ENCODE data around the gene CHKA. TPM values are rescaled to one million over a fixed set of nuclear protein-coding genes. Genes with fewer than 3 reads are reported as not detected.
A peak's percentile ranks its signal among the peaks of the same experiment; 100 is the strongest.

The CHKA gene
- polyA plus RNA-seq, 1 donor = 21.4 TPM

DNA sequence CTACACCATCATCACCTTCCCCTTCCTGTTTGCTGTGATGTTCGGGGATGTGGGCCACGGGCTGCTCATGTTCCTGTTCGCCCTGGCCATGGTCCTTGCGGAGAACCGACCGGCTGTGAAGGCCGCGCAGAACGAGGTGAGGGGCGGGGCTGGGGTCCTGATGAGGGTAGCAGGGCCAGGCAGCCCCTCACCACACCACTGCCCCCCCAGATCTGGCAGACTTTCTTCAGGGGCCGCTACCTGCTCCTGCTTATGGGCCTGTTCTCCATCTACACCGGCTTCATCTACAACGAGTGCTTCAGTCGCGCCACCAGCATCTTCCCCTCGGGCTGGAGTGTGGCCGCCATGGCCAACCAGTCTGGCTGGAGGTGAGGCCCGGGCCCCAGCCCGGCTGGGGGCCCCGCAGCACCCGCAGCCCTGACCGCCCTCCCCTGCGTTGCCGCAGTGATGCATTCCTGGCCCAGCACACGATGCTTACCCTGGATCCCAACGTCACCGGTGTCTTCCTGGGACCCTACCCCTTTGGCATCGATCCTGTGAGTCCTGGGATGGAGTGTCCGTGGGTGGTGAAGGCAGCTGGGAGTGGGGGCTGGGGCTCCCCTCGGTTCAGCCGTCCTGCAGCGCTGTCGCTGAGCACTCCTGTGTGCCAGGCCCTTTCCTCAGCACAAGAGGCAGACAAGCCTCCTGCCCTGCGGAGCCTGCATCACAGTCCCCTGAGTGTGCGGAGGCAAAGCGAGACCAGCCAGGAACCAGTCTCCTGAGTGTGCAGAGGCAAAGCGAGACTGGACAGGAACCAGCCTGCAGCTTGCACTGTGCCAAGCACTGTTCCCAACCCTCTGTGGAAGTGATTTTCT is 73.5 kb downstream of the CHKA start:
- no peak for DNase-seq (ENCODE audit: low read depth)

DNA sequence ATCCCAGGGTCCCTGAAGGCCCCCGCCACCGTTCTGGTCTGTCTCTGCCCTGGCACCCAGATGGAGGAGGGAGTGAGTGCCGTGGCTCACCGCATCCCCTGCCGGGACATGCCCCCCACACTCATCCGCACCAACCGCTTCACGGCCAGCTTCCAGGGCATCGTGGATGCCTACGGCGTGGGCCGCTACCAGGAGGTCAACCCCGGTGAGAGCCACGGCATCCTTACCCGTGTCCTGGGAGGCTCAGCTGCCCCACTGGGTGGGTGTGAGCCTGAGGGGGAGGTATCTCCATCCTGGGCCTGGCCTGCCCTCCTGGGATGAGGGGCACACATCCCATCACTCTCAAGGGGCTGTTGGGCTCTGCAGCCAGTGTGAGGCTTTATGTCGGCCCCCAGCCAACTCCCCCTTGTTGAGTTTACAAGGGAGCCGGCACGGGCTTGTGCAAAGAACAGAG is 76.3 kb downstream of the CHKA start:
- DNase-seq (ENCODE audit: low read depth) = no peak

GRCh38 chr11:68044145-68044813 is 76.9 kb downstream of the CHKA start:
- DNase-seq (ENCODE audit: low read depth) = no peak

- no peak for DNase-seq (ENCODE audit: low read depth)
These were observed 77.6 kb downstream of the CHKA start for GRCh38 chr11:68043349-68044144.

DNA sequence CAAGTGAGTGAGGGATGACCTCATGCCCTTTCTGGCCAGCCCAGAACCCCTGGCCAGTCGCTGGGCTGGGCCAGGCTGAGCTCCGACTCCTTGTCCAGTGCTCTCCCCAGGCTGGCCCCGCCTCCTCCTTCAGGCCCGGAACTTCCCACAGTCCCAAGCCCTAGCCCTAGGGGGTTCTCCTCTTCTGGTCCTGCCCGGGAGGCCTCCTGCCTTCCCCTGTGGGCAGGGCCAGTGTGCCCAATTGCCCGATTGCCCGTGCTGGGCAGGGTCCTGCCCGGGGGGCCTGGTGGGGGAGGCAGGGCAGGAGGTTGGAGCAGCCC is 78.2 kb downstream of the CHKA start:
- no peak for DNase-seq (ENCODE audit: low read depth)

DNA sequence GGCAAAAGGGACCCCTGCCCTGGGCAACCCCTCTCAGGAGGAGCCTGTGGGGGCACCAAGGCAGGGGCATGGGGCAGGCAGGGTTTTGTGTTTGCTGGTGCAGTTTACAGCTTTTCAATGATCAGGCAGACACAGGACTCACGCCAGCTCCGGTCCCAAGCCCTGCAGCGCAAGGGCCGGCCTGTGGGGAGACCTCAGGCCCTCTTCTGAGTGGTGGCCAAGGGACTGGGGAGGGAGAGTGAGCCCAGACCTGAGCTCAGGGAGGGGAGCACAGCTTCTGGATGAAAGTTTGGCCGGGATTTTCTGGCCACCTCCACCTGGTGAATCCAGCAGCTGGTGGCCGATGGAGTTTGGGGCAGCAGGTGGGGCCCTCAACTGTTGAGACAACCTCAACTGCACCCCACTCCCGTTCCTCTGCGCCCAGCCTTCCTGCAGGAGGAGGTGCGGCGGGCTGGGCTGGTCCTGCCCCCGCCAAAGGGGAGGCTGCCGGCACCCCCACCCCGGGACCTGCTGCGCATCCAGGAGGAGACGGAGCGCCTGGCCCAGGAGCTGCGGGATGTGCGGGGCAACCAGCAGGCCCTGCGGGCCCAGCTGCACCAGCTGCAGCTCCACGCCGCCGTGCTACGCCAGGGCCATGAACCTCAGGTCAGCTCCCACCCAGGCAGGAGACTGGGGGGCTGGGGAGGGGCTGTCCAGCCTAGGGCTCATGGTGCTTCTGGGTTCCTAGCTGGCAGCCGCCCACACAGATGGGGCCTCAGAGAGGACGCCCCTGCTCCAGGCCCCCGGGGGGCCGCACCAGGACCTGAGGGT is 78.8 kb downstream of the CHKA start:
- DNase-seq (ENCODE audit: low read depth) = no peak

DNA sequence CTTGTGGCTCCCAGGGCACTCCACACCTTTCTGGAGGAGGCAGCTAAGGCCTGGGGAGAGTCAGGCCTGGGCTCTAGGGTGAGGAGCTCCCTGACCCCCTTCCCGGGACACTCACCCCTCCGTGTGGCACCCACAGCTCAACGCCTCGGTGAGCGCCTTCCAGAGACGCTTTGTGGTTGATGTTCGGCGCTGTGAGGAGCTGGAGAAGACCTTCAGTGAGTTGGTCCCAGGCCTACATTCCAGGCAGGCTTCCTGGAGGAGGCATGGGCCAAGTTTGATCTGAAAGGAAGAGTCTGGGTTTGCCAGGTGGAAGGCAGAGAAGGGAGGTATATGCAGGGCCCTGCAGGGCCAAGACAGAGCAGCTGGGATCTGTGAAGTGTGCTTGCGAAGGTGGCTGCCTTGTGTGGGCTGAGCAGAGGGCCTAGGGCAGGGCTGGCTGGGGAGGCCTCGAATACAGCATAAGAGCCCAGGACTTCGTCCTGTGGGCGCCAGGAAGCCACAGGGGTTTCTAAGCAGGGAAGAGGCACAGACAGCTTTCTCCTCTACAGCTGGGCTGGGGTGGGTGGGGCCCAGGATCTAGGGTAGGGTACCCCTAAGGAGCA is 79.5 kb downstream of the CHKA start:
- no peak for DNase-seq (ENCODE audit: low read depth)

DNA sequence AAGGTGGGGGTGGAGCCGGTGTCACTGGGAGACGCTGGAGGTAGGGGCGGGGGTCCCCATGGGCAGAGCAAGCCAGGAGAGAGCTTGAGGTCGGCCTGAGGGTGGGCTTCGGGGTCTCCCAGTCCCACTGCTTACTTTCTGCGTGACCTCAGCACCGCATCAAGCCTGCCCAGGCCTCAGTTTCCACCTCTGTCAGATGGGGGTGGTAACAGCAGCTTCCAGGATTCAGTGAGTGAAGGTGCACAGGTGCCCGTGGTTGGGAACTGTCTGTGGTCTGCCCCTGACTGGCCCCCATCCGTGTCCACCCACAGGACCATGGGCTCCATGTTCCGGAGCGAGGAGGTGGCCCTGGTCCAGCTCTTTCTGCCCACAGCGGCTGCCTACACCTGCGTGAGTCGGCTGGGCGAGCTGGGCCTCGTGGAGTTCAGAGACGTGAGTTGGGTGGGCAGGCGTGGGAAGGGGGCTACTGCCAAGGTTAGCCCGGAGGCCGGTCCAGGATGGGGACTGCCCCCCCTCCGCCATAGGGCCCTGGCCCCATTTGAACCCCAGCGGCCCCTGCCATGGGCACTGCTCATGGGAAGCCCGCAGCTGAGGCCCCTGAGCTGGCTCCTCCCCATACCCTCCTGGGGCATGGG is 80.1 kb downstream of the CHKA start:
- no peak for DNase-seq (ENCODE audit: low read depth)

DNA sequence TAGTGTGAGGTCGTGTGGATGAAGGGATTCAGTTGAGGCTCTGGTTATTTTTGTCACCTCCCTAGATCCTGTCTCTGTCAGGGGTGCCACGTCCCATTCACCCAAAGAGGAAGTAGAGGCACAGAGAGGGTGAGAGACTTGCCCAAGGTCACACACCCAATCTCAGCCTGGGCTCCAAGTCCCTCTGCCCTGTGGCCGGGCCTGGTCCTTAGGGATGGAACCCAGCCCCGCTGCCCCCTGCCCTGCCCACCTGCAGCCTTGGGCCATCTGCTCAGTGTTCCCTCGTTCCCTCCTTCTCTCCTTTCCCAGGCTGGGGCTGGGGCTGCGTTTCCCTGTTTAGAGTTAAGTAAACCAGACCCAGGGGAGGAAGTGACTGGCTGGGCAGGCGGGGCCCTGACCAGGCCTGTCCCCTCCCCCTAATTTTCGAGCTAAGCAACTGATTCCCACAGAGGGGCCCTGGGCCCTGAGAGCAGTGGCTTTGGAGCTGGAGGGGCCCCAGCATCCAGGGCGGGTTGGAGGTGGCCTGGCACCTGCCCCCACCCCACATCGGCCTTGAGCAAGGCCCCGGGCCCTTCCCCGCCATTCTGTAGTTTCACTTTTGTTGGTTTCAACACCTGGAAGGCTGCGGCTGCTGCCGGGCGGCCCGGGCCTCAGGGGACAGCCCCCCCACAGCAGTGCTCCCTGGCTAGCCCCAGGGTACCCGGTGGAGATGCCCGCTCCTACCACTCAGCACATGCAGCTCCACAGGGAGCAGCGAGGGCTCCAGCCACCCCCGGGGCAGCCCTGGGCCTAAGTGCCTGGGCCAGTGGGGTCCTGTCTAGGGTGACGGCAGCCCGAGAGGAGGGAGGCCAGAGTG is 80.9 kb downstream of the CHKA start:
- DNase-seq (ENCODE audit: low read depth) = no peak

- no peak for DNase-seq (ENCODE audit: low read depth)
These were observed 81.6 kb downstream of the CHKA start for GRCh38 chr11:68039526-68040086.

DNA sequence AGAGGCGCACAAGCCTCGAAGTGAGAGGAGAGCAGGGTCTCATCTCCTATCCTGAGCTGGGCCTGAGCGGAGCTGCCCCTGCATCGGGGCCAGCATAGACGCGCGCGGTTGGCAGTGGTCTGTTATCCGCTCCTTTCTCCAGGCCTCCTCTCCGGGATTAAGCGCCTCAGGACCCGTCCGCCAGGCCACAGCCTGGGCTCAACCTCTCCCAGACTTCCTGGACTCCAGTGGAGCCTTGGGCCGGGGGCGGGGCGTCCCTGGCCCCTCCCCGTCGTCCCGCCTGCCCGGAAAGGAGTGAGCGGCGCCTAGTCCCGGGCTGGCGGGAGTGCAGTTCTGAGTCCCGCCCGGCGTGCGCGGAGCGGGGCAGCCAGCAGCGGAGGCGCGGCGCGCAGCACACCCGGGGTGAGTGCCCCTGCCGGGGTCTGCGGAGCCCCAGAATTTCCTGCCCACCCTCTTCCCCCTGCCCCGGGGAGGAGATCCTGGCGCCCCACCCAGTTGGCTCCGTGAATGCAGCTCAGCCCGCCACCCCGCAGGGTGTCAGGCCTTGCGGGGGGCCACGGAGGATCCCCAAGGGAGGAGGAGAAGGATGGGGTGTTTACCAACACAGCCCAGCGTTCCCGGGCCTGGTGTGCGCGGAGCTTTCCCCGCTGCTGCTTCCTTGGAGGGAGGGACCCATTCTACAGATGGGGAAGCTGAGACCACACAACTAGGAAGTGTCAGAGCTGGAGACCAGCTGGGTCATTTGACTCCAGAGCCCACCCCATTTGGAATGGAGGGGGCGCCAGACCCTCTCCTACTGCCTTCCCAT is 82.3 kb downstream of the CHKA start, which contains the start of gene TCIRG1:
Gene TCIRG1 (plus strand): TSS at position 308 of the 808 bp plus-strand sequence. CDS start 2,247 bp downstream, outside the sequence.
- DNase-seq (ENCODE audit: low read depth) = peak; percentile 49

- DNase-seq (ENCODE audit: low read depth) = no peak
These were observed 82.9 kb downstream of the CHKA start for GRCh38 chr11:68038226-68038717.

GRCh38 chr11:68037411-68038225 is 83.6 kb downstream of the CHKA start:
- DNase-seq (ENCODE audit: low read depth) = no peak

- DNase-seq (ENCODE audit: low read depth) = no peak
These were observed 84.4 kb downstream of the CHKA start for GRCh38 chr11:68036717-68037239.

DNA sequence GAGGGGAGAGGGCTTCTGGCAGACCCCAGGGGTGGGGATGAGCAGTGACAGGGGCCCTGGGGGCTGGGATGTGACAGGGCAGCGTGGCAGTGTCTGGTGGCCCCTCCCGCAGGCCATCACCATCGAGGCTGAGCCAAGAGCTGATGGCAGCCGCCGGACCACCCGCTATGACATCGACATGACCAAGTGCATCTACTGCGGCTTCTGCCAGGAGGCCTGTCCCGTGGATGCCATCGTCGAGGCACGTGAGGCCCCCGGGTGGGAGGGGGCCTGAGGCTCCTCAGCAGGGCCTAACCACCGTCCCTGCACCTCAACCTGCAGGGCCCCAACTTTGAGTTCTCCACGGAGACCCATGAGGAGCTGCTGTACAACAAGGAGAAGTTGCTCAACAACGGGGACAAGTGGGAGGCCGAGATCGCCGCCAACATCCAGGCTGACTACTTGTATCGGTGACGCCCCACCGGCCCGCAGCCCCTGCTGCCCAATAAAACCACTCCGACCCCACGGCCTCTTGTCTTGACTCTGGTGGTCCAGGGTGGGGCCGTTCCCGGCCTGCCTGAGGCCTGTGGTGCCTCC is 85.0 kb downstream of the CHKA start:
- DNase-seq (ENCODE audit: low read depth) = no peak

GRCh38 chr11:68035266-68035876 is 85.8 kb downstream of the CHKA start:
- no peak for DNase-seq (ENCODE audit: low read depth)

Measured in forelimb muscle (tissue), 1 donor.